GM12891 (cell line): Measurements from ENCODE around the gene ACOT8.

Experiments
- DNase-seq: peaks from one replicate; pipeline ENCODE4 v3.0.0; 2011; ENCODE audit warnings: low spot score; ENCODE audit not compliant: insufficient read length
- FAIRE-seq: peaks from 2 replicates; lab custom pipeline; 2011; peaks lifted over from hg19 to GRCh38; lab: Jason Lieb, UNC
- PAX5 ChIP-seq: IDR thresholded peaks from 2 replicates; pipeline ENCODE4 v1.6.1; 2011; ENCODE audit warnings: low read length, moderate library complexity, mild to moderate bottlenecking; ENCODE audit not compliant: insufficient read depth, severe bottlenecking
- POLR2A ChIP-seq: IDR thresholded peaks from 2 replicates; pipeline ENCODE4 v1.6.1; 2011; ENCODE audit warnings: low read depth, low read length, control low read depth
- POLR2AphosphoS5 ChIP-seq: IDR thresholded peaks from 2 replicates; pipeline ENCODE4 v1.6.1; 2011; ENCODE audit warnings: low read depth, low read length, control low read depth
- POU2F2 ChIP-seq: IDR thresholded peaks from 2 replicates; pipeline ENCODE4 v1.6.1; 2011; ENCODE audit warnings: low read depth, mild to moderate bottlenecking, control low read depth, low read length, moderate library complexity
- SPI1 ChIP-seq: IDR thresholded peaks from 2 replicates; pipeline ENCODE4 v1.6.1; 2011; ENCODE audit warnings: low read depth, low read length, control low read depth
- TAF1 ChIP-seq: IDR thresholded peaks from 2 replicates; pipeline ENCODE4 v1.6.1; 2011; ENCODE audit warnings: low read depth, low read length, control low read depth

The ACOT8 gene

GRCh38 chr20:45872626-45873025, 15.4 kb upstream of the ACOT8 start:
- no peak for DNase-seq
- no peak for FAIRE-seq
- TF ChIP-seq SPI1 (no peak), TAF1 (no peak), POLR2A (no peak), POLR2AphosphoS5 (no peak), POU2F2 (no peak), PAX5 (no peak)

- FAIRE-seq (no peak), DNase-seq (no peak)
- TF ChIP-seq SPI1 (no peak), POLR2A (no peak), TAF1 (no peak), POU2F2 (no peak), PAX5 (no peak), POLR2AphosphoS5 (no peak)
Measured at GRCh38 chr20:45867819-45868176, 10.6 kb upstream of the ACOT8 start.

GRCh38 chr20:45867136-45867818, 10.1 kb upstream of the ACOT8 start:
- FAIRE-seq (no peak), DNase-seq (no peak)
- TF ChIP-seq POLR2A (no peak), POLR2AphosphoS5 (no peak), PAX5 (no peak), SPI1 (no peak), TAF1 (no peak), POU2F2 (no peak)

- FAIRE-seq: no peak
- no peak for TF ChIP-seq POLR2A
- TF ChIP-seq POLR2AphosphoS5: no peak
- no peak for TF ChIP-seq TAF1
- no peak for TF ChIP-seq SPI1
- no peak for TF ChIP-seq POU2F2
- no peak for TF ChIP-seq PAX5
- no peak for DNase-seq
Measured at GRCh38 chr20:45866454-45866853, 9.3 kb upstream of the ACOT8 start.

GRCh38 chr20:45863543-45864470, 6.6 kb upstream of the ACOT8 start:
- FAIRE-seq (no peak), DNase-seq (no peak)
- TF ChIP-seq PAX5: no peak
- no peak for TF ChIP-seq POLR2AphosphoS5
- TF ChIP-seq SPI1: no peak
- no peak for TF ChIP-seq POU2F2
- no peak for TF ChIP-seq TAF1

- FAIRE-seq: no peak
- no peak for DNase-seq
- TF ChIP-seq POLR2A: no peak
- TF ChIP-seq TAF1: no peak
- TF ChIP-seq POLR2AphosphoS5: no peak
- TF ChIP-seq SPI1: no peak
- no peak for TF ChIP-seq PAX5
- TF ChIP-seq POU2F2: no peak
Measured at GRCh38 chr20:45861221-45862075, 4.3 kb upstream of the ACOT8 start.

GRCh38 chr20:45860560-45861220, 3.5 kb upstream of the ACOT8 start:
- FAIRE-seq (no peak), DNase-seq (no peak)
- TF ChIP-seq TAF1: no peak
- no peak for TF ChIP-seq PAX5
- TF ChIP-seq POLR2AphosphoS5: no peak
- no peak for TF ChIP-seq SPI1
- TF ChIP-seq POU2F2: no peak
- TF ChIP-seq POLR2A: no peak

GRCh38 chr20:45859916-45860315, 2.7 kb upstream of the ACOT8 start:
- FAIRE-seq: no peak
- no peak for DNase-seq
- no peak for TF ChIP-seq POLR2A
- TF ChIP-seq PAX5: no peak
- TF ChIP-seq POLR2AphosphoS5: no peak

- DNase-seq (peak; percentile 39), FAIRE-seq (no peak)
- no peak for TF ChIP-seq TAF1
- no peak for TF ChIP-seq POLR2AphosphoS5
- no peak for TF ChIP-seq SPI1
- TF ChIP-seq PAX5: no peak
- TF ChIP-seq POLR2A: no peak
- no peak for TF ChIP-seq POU2F2
Measured at GRCh38 chr20:45857882-45858216, 657 bp upstream of the ACOT8 start.
